ENCODE results near the gene ZNF785. TPM values are rescaled to one million over a fixed set of nuclear protein-coding genes. Genes with fewer than 3 reads are reported as not detected.

The ZNF785 gene
- total and polyA plus RNA-seq, 4 experiments from 2014 or later, result 1.7 to 34.2 (median 18.4) TPM

DNA sequence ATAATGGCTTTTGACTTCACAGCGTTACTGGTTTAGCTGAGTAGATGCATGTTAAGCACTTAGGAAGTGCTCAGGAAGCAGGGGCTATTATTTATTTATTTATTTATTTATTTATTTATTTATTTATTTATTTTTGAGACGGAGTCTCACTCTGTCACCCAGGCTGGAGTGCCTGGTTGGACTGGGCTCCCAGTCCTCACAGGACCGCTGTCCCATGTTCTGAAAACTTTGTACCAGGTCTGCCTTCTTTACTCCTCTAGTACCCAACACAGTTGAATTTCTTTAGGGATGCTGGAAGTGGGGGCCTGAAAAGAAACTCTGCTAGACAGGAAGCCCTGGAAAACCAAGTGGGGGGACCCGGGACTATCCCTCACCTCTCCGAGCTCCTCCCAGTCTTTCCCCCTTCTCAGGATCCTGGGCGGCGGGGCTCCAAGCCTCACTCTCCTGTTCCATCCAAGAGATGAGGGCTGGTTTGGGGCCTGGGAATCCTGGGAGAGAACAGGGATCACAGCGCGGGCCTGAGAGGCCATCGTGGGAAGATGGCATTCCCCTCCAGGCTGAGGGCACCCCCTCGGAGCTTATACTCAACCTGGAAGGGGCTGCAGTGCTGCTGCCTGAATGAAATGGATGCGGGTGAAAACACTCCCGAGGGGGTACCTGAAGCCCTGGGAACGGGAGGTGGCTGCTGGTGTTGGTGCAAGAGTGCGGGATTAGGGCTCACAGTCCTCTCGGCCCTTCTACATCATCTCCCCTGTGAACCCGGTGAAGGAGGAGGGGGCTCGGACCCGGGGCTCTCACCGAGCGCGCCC is 14.7 kb downstream of the ZNF785 start:
- no peaks in the 10 kb centered on the region for H3K9me3 Mint-ChIP-seq
- peak overlapping the region; percentile 43 to 71 for H3K4me3 ChIP-seq (ENCODE audit: low read length in 2 of 2)
- DNase-seq, result no peak
- ChIA-PET CTCF (ENCODE audit: partially characterized antibody) (interaction anchor here (0.6 to 2.8 kb wide), 5 partner anchors 10 to 141 kb away, joined by 3 to 26 read pairs (median 5); partner anchors contain the start of genes DCTPP1, ZNF747 and ZNF764), POLR2A (ENCODE audit: partially characterized antibody) (interaction anchor here (0.9 to 3.7 kb wide), 25 partner anchors 11 to 385 kb away, joined by 3 to 188 read pairs (median 9); partner anchors contain the start of genes DCTPP1, FBRS, ITGAL and PRR14)
- intact Hi-C loops (cut with micrococcal nuclease), result loop anchor here (1.0 to 5.0 kb wide), 3 partner anchors 20 to 87 kb away; partner anchors contain the start of gene FBRS
- H3K4me1 ChIP-seq (ENCODE audit: insufficient read depth, low read length), result peaks cover 57% of the 10 kb centered on the region
- H3K36me3 Mint-ChIP-seq, result peaks cover 0 to 7% of the 10 kb centered on the region in 2 donors
- H3K27ac Mint-ChIP-seq, result peak overlapping the region; percentile 88 to 97 (median 91)
- H3K9me3 ChIP-seq (ENCODE audit: control insufficient read depth in 1 of 2, low read length in 2 of 2), result no peaks in the 10 kb centered on the region
- peaks cover 23 to 62% (median 41%) of the 10 kb centered on the region in 4 donors for H3K4me1 Mint-ChIP-seq
- H3K27ac ChIP-seq (ENCODE audit: low read depth, low read length), result peak overlapping the region; percentile 90
- no peaks in the 10 kb centered on the region for H3K27me3 ChIP-seq (ENCODE audit: insufficient read depth, low read length)
- peaks cover 4% of the 10 kb centered on the region for H3K36me3 ChIP-seq (ENCODE audit: insufficient read depth, low read length)
- H3K27me3 Mint-ChIP-seq, result no peaks in the 10 kb centered on the region
- peak overlapping the region; percentile 83 to 92 (median 86) for H3K4me3 Mint-ChIP-seq

DNA sequence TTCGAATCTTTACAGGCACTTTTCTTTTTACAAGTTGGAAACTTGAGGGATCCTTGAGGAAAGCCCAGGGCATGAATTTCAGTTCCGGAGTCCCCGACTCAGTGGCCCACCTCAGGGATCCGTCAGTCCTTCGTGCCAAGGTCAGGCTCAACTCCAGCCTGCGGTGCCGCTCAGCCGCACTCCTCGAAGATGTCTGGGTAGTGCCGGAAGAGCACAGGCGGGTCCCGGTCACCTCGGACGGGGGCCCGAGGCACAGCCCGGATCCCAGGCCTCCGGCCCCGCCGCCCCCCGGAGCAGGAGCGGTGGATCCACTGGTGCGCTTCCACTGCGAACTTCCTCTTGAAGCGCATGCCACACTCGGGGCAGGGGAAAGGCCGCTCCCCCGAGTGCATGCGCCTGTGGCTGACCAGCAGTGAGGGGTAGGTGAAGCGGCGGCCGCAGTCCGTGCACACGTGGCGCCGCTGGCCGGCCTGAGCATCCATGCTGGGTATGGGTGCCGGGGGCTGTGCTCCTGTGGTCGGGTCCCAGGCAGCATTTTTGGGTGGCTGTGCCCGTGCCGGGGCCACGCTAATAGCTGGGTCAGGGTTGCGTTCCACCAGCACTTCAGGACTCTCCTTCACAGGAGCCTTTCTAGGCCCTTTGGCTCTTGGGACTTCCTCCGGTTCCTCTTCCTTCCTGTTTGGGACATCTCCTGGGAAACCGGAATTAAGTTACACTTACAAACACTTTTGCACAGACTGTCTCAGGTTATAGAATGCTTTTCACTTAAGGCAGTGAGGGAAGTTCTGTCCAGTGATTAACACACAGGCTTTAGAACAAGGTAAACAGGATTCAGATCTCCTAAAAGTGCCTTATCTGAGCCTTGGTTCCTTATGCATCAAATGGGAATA is 15.5 kb downstream of the ZNF785 start:
- Mint-ChIP-seq H3K4me3 (peak overlapping the region in 7 of 8 donors; percentile 32 to 92 (median 86)), H3K27me3 (no peaks in the 10 kb centered on the region), H3K9me3 (no peaks in the 10 kb centered on the region), H3K4me1 (peaks cover 23 to 69% (median 41%) of the 10 kb centered on the region in 4 donors), H3K36me3 (peaks cover 0 to 7% of the 10 kb centered on the region in 2 donors), H3K27ac (peak overlapping the region in 6 of 7 donors; percentile 48 to 97 (median 66))
- Histone ChIP-seq H3K4me1 (ENCODE audit: insufficient read depth, low read length) (peaks cover 57% of the 10 kb centered on the region), H3K4me3 (ENCODE audit: low read length in 2 of 2) (no peak overlapping the region), H3K27ac (ENCODE audit: low read depth, low read length) (peak overlapping the region; percentile 30), H3K27me3 (ENCODE audit: insufficient read depth, low read length) (no peaks in the 10 kb centered on the region), H3K36me3 (ENCODE audit: insufficient read depth, low read length) (peaks cover 4% of the 10 kb centered on the region), H3K9me3 (ENCODE audit: control insufficient read depth in 1 of 2, low read length in 2 of 2) (no peaks in the 10 kb centered on the region)
- no peak for DNase-seq
- intact Hi-C loops (cut with micrococcal nuclease), result loop anchor here (2.0 to 5.0 kb wide), 2 partner anchors 19 to 57 kb away; no protein-coding TSS in a partner anchor
- ChIA-PET POLR2A (ENCODE audit: partially characterized antibody) (interaction anchor here (1.1 to 3.7 kb wide), 12 partner anchors 10 to 152 kb away, joined by 3 to 188 read pairs (median 27); partner anchors contain the start of genes FBRS, ZNF689, ZNF747 and ZNF764), CTCF (ENCODE audit: partially characterized antibody) (interaction anchor here (1.0 to 2.8 kb wide), 3 partner anchors 12 to 140 kb away, joined by 3 to 26 read pairs (median 22); partner anchors contain the start of genes DCTPP1, ZNF747 and ZNF764)

DNA sequence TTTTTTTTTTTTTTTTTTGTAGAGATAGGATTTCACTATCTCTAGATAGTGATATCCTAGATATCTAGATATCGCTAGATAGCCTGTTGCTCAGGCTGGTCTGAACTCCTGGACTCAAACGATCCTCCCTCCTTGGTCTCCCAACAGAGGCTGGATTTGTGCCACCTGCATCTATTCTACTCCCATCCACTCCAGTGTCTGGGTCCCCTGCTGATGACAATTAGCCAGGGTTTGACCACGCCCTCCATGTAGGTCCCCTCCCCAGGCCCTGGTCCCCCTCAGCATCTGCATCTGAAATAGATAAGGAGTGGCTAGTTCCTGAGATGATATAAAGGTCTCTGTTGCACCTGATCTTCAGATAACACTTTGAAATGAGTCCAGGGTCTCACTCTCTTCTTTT is 16.2 kb downstream of the ZNF785 start:
- peak overlapping the region; percentile 17 to 99 (median 48) for H3K27ac Mint-ChIP-seq
- H3K9me3 Mint-ChIP-seq, result no peaks in the 10 kb centered on the region
- H3K4me1 ChIP-seq (ENCODE audit: insufficient read depth, low read length), result peaks cover 57% of the 10 kb centered on the region
- H3K4me3 ChIP-seq (ENCODE audit: low read length in 2 of 2), result no peak overlapping the region
- H3K36me3 ChIP-seq (ENCODE audit: insufficient read depth, low read length), result peaks cover 4% of the 10 kb centered on the region
- intact Hi-C loops (cut with micrococcal nuclease), result no loop called here
- H3K27me3 Mint-ChIP-seq, result no peaks in the 10 kb centered on the region
- peak overlapping the region; percentile 77 for H3K27ac ChIP-seq (ENCODE audit: low read depth, low read length)
- CTCF ChIA-PET (ENCODE audit: partially characterized antibody), result interaction anchor here (1.9 to 2.1 kb wide), 2 partner anchors 28 to 139 kb away, joined by 5 to 7 read pairs; partner anchors contain the start of gene DCTPP1
- POLR2A ChIA-PET (ENCODE audit: partially characterized antibody), result interaction anchor here (1.2 to 4.5 kb wide), 6 partner anchors 11 to 187 kb away, joined by 4 to 78 read pairs (median 10); partner anchors contain the start of genes FBRS, SEPTIN1, ZNF747 and ZNF764
- H3K36me3 Mint-ChIP-seq, result peaks cover 0 to 7% of the 10 kb centered on the region in 2 donors
- H3K9me3 ChIP-seq (ENCODE audit: control insufficient read depth in 1 of 2, low read length in 2 of 2), result no peaks in the 10 kb centered on the region
- H3K4me1 Mint-ChIP-seq, result peaks cover 20 to 63% (median 41%) of the 10 kb centered on the region in 4 donors
- H3K27me3 ChIP-seq (ENCODE audit: insufficient read depth, low read length), result no peaks in the 10 kb centered on the region
- H3K4me3 Mint-ChIP-seq, result peak overlapping the region in 5 of 8 donors; percentile 13 to 49 (median 31)
- DNase-seq, result no peak

DNA sequence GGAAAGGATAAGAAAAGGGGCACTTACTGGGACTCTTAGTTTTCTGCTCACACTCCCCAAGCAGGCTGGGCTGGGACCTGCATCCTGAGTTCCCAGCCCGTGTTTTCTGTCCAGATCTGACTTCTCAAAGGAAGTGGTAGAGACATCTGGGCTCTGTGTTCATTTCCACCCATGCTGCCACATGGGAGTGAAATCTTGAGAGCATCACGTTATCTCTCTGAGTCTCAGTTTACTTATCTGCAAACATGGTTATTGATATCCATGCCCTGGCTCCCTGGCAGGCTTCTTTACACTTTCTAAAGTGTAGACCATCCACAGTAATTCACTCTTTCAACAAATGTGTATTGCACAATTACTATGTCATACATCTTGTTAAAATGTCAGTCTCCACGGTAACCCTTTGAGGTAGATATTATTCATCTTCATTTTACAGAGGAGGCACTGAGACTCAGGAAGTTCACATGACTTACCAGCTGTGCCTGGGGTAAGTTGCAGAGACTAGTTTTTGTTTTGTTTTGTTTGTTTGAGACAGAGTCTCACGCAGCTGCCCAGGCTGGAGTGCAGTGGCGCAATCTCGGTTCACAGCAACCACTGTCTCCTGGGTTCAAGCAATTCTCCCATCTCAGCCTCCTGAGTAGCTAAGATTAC is 17.4 kb downstream of the ZNF785 start:
- POLR2A ChIA-PET (ENCODE audit: partially characterized antibody), result interaction anchor here (0.7 to 4.5 kb wide), 16 partner anchors 10 to 186 kb away, joined by 3 to 78 read pairs (median 4); partner anchors contain the start of genes DCTPP1, FBRS, PRR14 and SEPTIN1
- peaks cover 57% of the 10 kb centered on the region for H3K4me1 ChIP-seq (ENCODE audit: insufficient read depth, low read length)
- peak overlapping the region; percentile 30 for H3K4me3 ChIP-seq (ENCODE audit: low read length in 2 of 2)
- Mint-ChIP-seq H3K36me3 (peaks cover 0 to 7% of the 10 kb centered on the region in 2 donors), H3K27ac (peak overlapping the region; percentile 96 to 99 (median 99)), H3K4me3 (peak overlapping the region; percentile 82 to 93 (median 86)), H3K9me3 (no peaks in the 10 kb centered on the region), H3K27me3 (no peaks in the 10 kb centered on the region), H3K4me1 (peaks cover 20 to 59% (median 38%) of the 10 kb centered on the region in 4 donors)
- DNase-seq, result peak; percentile 63 to 83 (median 76)
- no peaks in the 10 kb centered on the region for H3K9me3 ChIP-seq (ENCODE audit: control insufficient read depth in 1 of 2, low read length in 2 of 2)
- no peaks in the 10 kb centered on the region for H3K27me3 ChIP-seq (ENCODE audit: insufficient read depth, low read length)
- CTCF ChIA-PET (ENCODE audit: partially characterized antibody), result interaction anchor here (0.7 to 2.4 kb wide), 7 partner anchors 10 to 138 kb away, joined by 3 to 13 read pairs (median 5); partner anchors contain the start of genes DCTPP1, ZNF747 and ZNF764
- intact Hi-C loops (cut with micrococcal nuclease), result no loop called here
- H3K36me3 ChIP-seq (ENCODE audit: insufficient read depth, low read length), result peaks cover 4% of the 10 kb centered on the region
- peak overlapping the region; percentile 77 for H3K27ac ChIP-seq (ENCODE audit: low read depth, low read length)

DNA sequence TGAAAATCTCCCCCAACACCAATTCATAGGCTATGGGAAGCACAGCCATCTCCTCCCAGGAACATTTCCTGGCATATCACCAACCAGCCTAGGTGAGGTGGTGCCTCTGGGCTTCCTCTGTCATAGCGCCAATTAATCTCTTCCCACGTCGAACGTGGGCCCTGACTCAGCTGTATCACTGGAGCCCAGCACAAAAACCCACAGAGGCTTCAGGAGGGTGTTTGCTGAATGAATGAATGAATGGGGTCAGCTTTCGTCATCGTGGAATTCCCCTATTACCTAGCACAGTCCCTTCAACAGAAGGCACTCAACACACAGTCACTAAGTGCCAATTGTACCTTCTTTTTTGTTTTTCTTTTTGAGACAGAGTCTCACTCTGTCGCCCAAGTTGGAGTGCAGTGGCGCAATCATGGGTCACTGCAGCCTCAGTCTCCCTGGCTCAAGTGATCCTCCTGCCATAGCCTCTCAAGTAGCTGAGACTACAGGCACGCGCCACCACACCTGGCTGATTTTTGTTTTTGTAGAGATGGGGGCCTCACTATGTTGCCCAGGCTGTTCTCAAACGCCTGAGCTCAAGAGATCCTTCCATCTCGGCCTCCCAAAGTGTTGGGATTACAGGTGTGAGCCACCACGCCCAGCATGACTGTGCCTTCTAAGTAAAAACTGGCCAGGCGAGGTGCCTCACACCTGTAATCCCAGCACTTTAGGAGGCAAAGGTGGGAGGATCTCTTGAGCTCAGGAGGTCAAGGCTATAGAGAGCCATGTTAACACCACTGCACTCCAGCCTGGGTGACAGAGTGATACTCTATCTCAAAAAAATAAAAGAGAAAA is 18.1 kb downstream of the ZNF785 start:
- no peaks in the 10 kb centered on the region for H3K27me3 Mint-ChIP-seq
- DNase-seq, result peak in 4 of 5 donors; percentile 54 to 88 (median 64)
- Histone ChIP-seq H3K27ac (ENCODE audit: low read depth, low read length) (peak overlapping the region; percentile 77), H3K4me1 (ENCODE audit: insufficient read depth, low read length) (peaks cover 52% of the 10 kb centered on the region), H3K36me3 (ENCODE audit: insufficient read depth, low read length) (peaks cover 4% of the 10 kb centered on the region), H3K4me3 (ENCODE audit: low read length in 2 of 2) (peak overlapping the region in 1 of 2 donors; percentile 4), H3K9me3 (ENCODE audit: control insufficient read depth in 1 of 2, low read length in 2 of 2) (no peaks in the 10 kb centered on the region), H3K27me3 (ENCODE audit: insufficient read depth, low read length) (no peaks in the 10 kb centered on the region)
- CTCF ChIA-PET (ENCODE audit: partially characterized antibody), result interaction anchor here (1.1 to 2.4 kb wide), 6 partner anchors 9 to 137 kb away, joined by 3 to 13 read pairs (median 8); partner anchors contain the start of genes DCTPP1, ZNF747 and ZNF764
- peaks cover 0 to 7% of the 10 kb centered on the region in 2 donors for H3K36me3 Mint-ChIP-seq
- H3K9me3 Mint-ChIP-seq, result no peaks in the 10 kb centered on the region
- H3K27ac Mint-ChIP-seq, result peak overlapping the region; percentile 96 to 99 (median 99)
- intact Hi-C loops (cut with micrococcal nuclease), result no loop called here
- H3K4me1 Mint-ChIP-seq, result peaks cover 20 to 59% (median 36%) of the 10 kb centered on the region in 4 donors
- POLR2A ChIA-PET (ENCODE audit: partially characterized antibody), result interaction anchor here (0.7 to 4.5 kb wide), 14 partner anchors 9 to 137 kb away, joined by 3 to 78 read pairs (median 4); partner anchors contain the start of genes DCTPP1, FBRS, PRR14 and ZNF747
- H3K4me3 Mint-ChIP-seq, result peak overlapping the region in 7 of 8 donors; percentile 83 to 93 (median 87)

Data from CD4-positive, alpha-beta memory T cell (primary cell).